ENCODE results near the gene ZNF287. TPM values are rescaled to one million over a fixed set of nuclear protein-coding genes. Genes with fewer than 3 reads are reported as not detected.
A peak's percentile ranks its signal among the peaks of the same experiment; 100 is the strongest.

ZNF287 gene
- polyA plus RNA-seq (2013, experiment 1 of 2), result 6.9 TPM
- polyA plus RNA-seq (2013, experiment 2 of 2), result 8.6 TPM

- Histone ChIP-seq H3K9ac (ENCODE audit: low read depth, low read length) (peak within 1 kb of the TSS; percentile 35), H3K27me3 (ENCODE audit: insufficient read depth, low read length) (peaks cover 39% of the 10 kb centered on the region), H3K4me1 (ENCODE audit: insufficient read depth, low read length) (no peaks in the 10 kb centered on the region), H3K36me3 (ENCODE audit: insufficient read depth, low read length) (no peaks in the 10 kb centered on the region; the same call in 1 of the 2 replicates), H3K27ac (ENCODE audit: low read depth, low read length) (no peak within 1 kb of the TSS), H3K9me3 (ENCODE audit: insufficient read depth, low read depth, low read length) (no peaks in the 10 kb centered on the region), H3K4me3 (ENCODE audit: low read length) (peak within 1 kb of the TSS; percentile 66)
- 3% methylated on average over 77 of the region's 77 CpGs for WGBS
Observed at GRCh38 chr17:16568541-16569357, at the start of gene ZNF287. Gene ZNF287 (minus strand): TSS chr17:16569204. CDS start chr17:16567731, 1,473 bp downstream.

- H3K27ac ChIP-seq (ENCODE audit: low read depth, low read length), result no peak overlapping the region
- H3K9ac ChIP-seq (ENCODE audit: low read depth, low read length), result no peak overlapping the region
- 96% methylated on average over 53 of the region's 53 CpGs for WGBS
- no peaks in the 10 kb centered on the region for H3K27me3 ChIP-seq (ENCODE audit: insufficient read depth, low read length)
- no peak overlapping the region for H3K4me3 ChIP-seq (ENCODE audit: low read length)
- peaks cover 51% of the 10 kb centered on the region for H3K9me3 ChIP-seq (ENCODE audit: insufficient read depth, low read depth, low read length)
- no peaks in the 10 kb centered on the region for H3K4me1 ChIP-seq (ENCODE audit: insufficient read depth, low read length)
- no peaks in the 10 kb centered on the region for H3K36me3 ChIP-seq (ENCODE audit: insufficient read depth, low read length)
Observed at GRCh38 chr17:16617481-16618060, 48.6 kb upstream of the ZNF287 start.

GRCh38 chr17:16599537-16599936 is 30.5 kb upstream of the ZNF287 start:
- H3K27ac ChIP-seq (ENCODE audit: low read depth, low read length), result no peak overlapping the region
- H3K27me3 ChIP-seq (ENCODE audit: insufficient read depth, low read length), result no peaks in the 10 kb centered on the region
- H3K9me3 ChIP-seq (ENCODE audit: insufficient read depth, low read depth, low read length), result no peaks in the 10 kb centered on the region
- 93% methylated on average over 5 of the region's 5 CpGs for WGBS
- H3K4me3 ChIP-seq (ENCODE audit: low read length), result no peak overlapping the region
- H3K4me1 ChIP-seq (ENCODE audit: insufficient read depth, low read length), result no peaks in the 10 kb centered on the region
- H3K36me3 ChIP-seq (ENCODE audit: insufficient read depth, low read length), result no peaks in the 10 kb centered on the region
- no peak overlapping the region for H3K9ac ChIP-seq (ENCODE audit: low read depth, low read length)

GRCh38 chr17:16593356-16594102 is 24.5 kb upstream of the ZNF287 start:
- Histone ChIP-seq H3K36me3 (ENCODE audit: insufficient read depth, low read length) (no peaks in the 10 kb centered on the region), H3K9ac (ENCODE audit: low read depth, low read length) (no peak overlapping the region), H3K4me1 (ENCODE audit: insufficient read depth, low read length) (no peaks in the 10 kb centered on the region), H3K4me3 (ENCODE audit: low read length) (no peak overlapping the region), H3K27me3 (ENCODE audit: insufficient read depth, low read length) (peaks cover 7% of the 10 kb centered on the region), H3K27ac (ENCODE audit: low read depth, low read length) (no peak overlapping the region), H3K9me3 (ENCODE audit: insufficient read depth, low read depth, low read length) (peaks cover 6% of the 10 kb centered on the region; the same call in 1 of the 2 replicates)
- WGBS, result 93% methylated on average over 1 of the region's 2 CpGs

GRCh38 chr17:16589097-16589969 is 20.3 kb upstream of the ZNF287 start:
- Histone ChIP-seq H3K9ac (ENCODE audit: low read depth, low read length) (peak overlapping the region; percentile 78), H3K36me3 (ENCODE audit: insufficient read depth, low read length) (no peaks in the 10 kb centered on the region), H3K27me3 (ENCODE audit: insufficient read depth, low read length) (peaks cover 30% of the 10 kb centered on the region), H3K27ac (ENCODE audit: low read depth, low read length) (no peak overlapping the region), H3K4me1 (ENCODE audit: insufficient read depth, low read length) (no peaks in the 10 kb centered on the region), H3K4me3 (ENCODE audit: low read length) (peak overlapping the region; percentile 82), H3K9me3 (ENCODE audit: insufficient read depth, low read depth, low read length) (peaks cover 6% of the 10 kb centered on the region; the same call in 1 of the 2 replicates)
- 8% methylated on average over 53 of the region's 53 CpGs for WGBS

GRCh38 chr17:16585796-16586195 is 16.8 kb upstream of the ZNF287 start:
- Histone ChIP-seq H3K4me3 (ENCODE audit: low read length) (no peak overlapping the region), H3K9ac (ENCODE audit: low read depth, low read length) (no peak overlapping the region), H3K27ac (ENCODE audit: low read depth, low read length) (no peak overlapping the region), H3K27me3 (ENCODE audit: insufficient read depth, low read length) (peaks cover 30% of the 10 kb centered on the region), H3K4me1 (ENCODE audit: insufficient read depth, low read length) (no peaks in the 10 kb centered on the region), H3K36me3 (ENCODE audit: insufficient read depth, low read length) (no peaks in the 10 kb centered on the region), H3K9me3 (ENCODE audit: insufficient read depth, low read depth, low read length) (peaks cover 6% of the 10 kb centered on the region; the same call in 1 of the 2 replicates)
- 91% methylated on average over 4 of the region's 4 CpGs for WGBS

- H3K9ac ChIP-seq (ENCODE audit: low read depth, low read length), result no peak overlapping the region
Observed at GRCh38 chr17:16584273-16584995, 15.4 kb upstream of the ZNF287 start.

GRCh38 chr17:16583781-16584180 is 14.8 kb upstream of the ZNF287 start:
- H3K36me3 ChIP-seq (ENCODE audit: insufficient read depth, low read length), result no peaks in the 10 kb centered on the region
- H3K4me1 ChIP-seq (ENCODE audit: insufficient read depth, low read length), result no peaks in the 10 kb centered on the region
- 89% methylated on average over 5 of the region's 7 CpGs for WGBS
- H3K27me3 ChIP-seq (ENCODE audit: insufficient read depth, low read length), result peaks cover 26% of the 10 kb centered on the region
- no peak overlapping the region for H3K27ac ChIP-seq (ENCODE audit: low read depth, low read length)
- H3K9me3 ChIP-seq (ENCODE audit: insufficient read depth, low read depth, low read length), result no peaks in the 10 kb centered on the region
- H3K4me3 ChIP-seq (ENCODE audit: low read length), result peak overlapping the region; percentile 42; the same call in 1 of the 2 replicates
- H3K9ac ChIP-seq (ENCODE audit: low read depth, low read length), result no peak overlapping the region

More at GRCh38 chr17:16584273-16584995, 15.4 kb upstream of the ZNF287 start:
- no peak overlapping the region for H3K27ac ChIP-seq (ENCODE audit: low read depth, low read length)
- H3K27me3 ChIP-seq (ENCODE audit: insufficient read depth, low read length), result peaks cover 30% of the 10 kb centered on the region
- H3K4me1 ChIP-seq (ENCODE audit: insufficient read depth, low read length), result no peaks in the 10 kb centered on the region
- peak overlapping the region; percentile 42 for H3K4me3 ChIP-seq (ENCODE audit: low read length)
- WGBS, result 56% methylated on average over 37 of the region's 39 CpGs
- no peaks in the 10 kb centered on the region for H3K36me3 ChIP-seq (ENCODE audit: insufficient read depth, low read length)
- H3K9me3 ChIP-seq (ENCODE audit: insufficient read depth, low read depth, low read length), result no peaks in the 10 kb centered on the region

GRCh38 chr17:16573466-16573865 is 4.5 kb upstream of the ZNF287 start:
- WGBS, result 80% methylated on average over 2 of the region's 2 CpGs
- H3K4me1 ChIP-seq (ENCODE audit: insufficient read depth, low read length), result no peaks in the 10 kb centered on the region

GRCh38 chr17:16569358-16569712 is 331 bp upstream of the ZNF287 start:
- Histone ChIP-seq H3K4me3 (ENCODE audit: low read length) (peak overlapping the region; percentile 66), H3K9ac (ENCODE audit: low read depth, low read length) (no peak overlapping the region), H3K36me3 (ENCODE audit: insufficient read depth, low read length) (no peaks in the 10 kb centered on the region; the same call in 1 of the 2 replicates), H3K4me1 (ENCODE audit: insufficient read depth, low read length) (no peaks in the 10 kb centered on the region), H3K27ac (ENCODE audit: low read depth, low read length) (no peak overlapping the region), H3K27me3 (ENCODE audit: insufficient read depth, low read length) (peaks cover 39% of the 10 kb centered on the region), H3K9me3 (ENCODE audit: insufficient read depth, low read depth, low read length) (no peaks in the 10 kb centered on the region)
- WGBS, result 33% methylated on average over 14 of the region's 14 CpGs

More at GRCh38 chr17:16573466-16573865, 4.5 kb upstream of the ZNF287 start:
- H3K9me3 ChIP-seq (ENCODE audit: insufficient read depth, low read depth, low read length), result no peaks in the 10 kb centered on the region
- H3K36me3 ChIP-seq (ENCODE audit: insufficient read depth, low read length), result no peaks in the 10 kb centered on the region
- H3K27ac ChIP-seq (ENCODE audit: low read depth, low read length), result no peak overlapping the region
- H3K9ac ChIP-seq (ENCODE audit: low read depth, low read length), result no peak overlapping the region
- H3K4me3 ChIP-seq (ENCODE audit: low read length), result no peak overlapping the region
- H3K27me3 ChIP-seq (ENCODE audit: insufficient read depth, low read length), result peaks cover 25% of the 10 kb centered on the region

All from HUES64 (cell line).